MM.1S (cell line): ENCODE results near the gene FBXW7.

ENCODE experiments used
- EZH2 ChIP-seq: fragments of 300-600 bp; sonication (generic); optimal IDR thresholded peaks from 2 replicates; pipeline ENCODE3; 2017; ENCODE audit warnings: low read depth, mild to moderate bottlenecking, antibody characterized with exemption, low read length, mixed read lengths
- EZH2phosphoT487 ChIP-seq: fragments of 300-600 bp; sonication (generic); IDR thresholded peaks from 2 replicates; pipeline ENCODE4 v1.6.1; 2018; ENCODE audit warnings: antibody characterized with exemption, low read length
- TF ChIP-seq, protein P1 (sequence below): fragments of 300-600 bp; sonication (generic); IDR thresholded peaks from 2 replicates; pipeline ENCODE4 v1.5.1; 2016; ENCODE audit warnings: antibody characterized with exemption, low read length, mixed read lengths

DNA sequence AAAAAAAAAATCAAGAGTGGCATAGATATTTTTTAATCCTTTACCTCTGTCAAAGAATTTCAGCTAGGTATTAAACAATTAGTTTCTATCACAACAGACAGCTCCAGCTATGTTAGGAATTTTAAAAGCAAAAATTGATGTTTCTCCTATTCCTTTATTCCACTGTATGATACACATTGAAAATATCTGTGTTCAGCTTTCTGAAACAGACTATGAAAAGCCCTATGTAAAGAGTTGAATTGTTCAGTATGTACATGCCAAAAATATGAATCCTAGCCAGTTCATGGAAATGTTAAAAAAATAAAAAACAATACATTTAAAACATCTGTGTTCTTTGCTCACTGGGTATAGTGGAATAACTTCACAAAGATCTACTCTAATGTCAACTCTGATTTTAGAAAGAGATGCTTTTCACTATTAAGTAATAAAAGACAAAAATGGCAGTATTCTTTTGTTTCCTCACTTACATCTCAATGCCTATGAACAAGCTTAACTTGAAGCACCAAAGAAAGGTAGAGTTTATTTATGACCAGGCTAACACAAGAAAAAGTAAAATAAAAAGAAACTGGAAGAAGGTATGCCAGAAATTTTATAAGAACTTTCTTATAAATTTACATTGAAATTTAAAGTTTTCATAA is 32.1 kb downstream of the FBXW7 start:
- TF ChIP-seq, protein P1, sequence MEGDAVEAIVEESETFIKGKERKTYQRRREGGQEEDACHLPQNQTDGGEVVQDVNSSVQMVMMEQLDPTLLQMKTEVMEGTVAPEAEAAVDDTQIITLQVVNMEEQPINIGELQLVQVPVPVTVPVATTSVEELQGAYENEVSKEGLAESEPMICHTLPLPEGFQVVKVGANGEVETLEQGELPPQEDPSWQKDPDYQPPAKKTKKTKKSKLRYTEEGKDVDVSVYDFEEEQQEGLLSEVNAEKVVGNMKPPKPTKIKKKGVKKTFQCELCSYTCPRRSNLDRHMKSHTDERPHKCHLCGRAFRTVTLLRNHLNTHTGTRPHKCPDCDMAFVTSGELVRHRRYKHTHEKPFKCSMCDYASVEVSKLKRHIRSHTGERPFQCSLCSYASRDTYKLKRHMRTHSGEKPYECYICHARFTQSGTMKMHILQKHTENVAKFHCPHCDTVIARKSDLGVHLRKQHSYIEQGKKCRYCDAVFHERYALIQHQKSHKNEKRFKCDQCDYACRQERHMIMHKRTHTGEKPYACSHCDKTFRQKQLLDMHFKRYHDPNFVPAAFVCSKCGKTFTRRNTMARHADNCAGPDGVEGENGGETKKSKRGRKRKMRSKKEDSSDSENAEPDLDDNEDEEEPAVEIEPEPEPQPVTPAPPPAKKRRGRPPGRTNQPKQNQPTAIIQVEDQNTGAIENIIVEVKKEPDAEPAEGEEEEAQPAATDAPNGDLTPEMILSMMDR, result no peak
- no peak for TF ChIP-seq EZH2phosphoT487
- TF ChIP-seq EZH2, result no peak
